SH-SY5Y (cell line): ENCODE data around the gene CPA5.

Experiments
- GATA2 ChIP-seq: IDR thresholded peaks from 2 replicates; pipeline ENCODE4 v1.6.1; 2011; ENCODE audit warnings: mild to moderate bottlenecking, low read depth, low read length
- GATA3 ChIP-seq: IDR thresholded peaks from 2 replicates; pipeline ENCODE4 v1.6.1; 2011; ENCODE audit warnings: low read depth, mild to moderate bottlenecking, low read length, moderate library complexity

The CPA5 gene, protein sequence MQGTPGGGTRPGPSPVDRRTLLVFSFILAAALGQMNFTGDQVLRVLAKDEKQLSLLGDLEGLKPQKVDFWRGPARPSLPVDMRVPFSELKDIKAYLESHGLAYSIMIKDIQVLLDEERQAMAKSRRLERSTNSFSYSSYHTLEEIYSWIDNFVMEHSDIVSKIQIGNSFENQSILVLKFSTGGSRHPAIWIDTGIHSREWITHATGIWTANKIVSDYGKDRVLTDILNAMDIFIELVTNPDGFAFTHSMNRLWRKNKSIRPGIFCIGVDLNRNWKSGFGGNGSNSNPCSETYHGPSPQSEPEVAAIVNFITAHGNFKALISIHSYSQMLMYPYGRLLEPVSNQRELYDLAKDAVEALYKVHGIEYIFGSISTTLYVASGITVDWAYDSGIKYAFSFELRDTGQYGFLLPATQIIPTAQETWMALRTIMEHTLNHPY

DNA sequence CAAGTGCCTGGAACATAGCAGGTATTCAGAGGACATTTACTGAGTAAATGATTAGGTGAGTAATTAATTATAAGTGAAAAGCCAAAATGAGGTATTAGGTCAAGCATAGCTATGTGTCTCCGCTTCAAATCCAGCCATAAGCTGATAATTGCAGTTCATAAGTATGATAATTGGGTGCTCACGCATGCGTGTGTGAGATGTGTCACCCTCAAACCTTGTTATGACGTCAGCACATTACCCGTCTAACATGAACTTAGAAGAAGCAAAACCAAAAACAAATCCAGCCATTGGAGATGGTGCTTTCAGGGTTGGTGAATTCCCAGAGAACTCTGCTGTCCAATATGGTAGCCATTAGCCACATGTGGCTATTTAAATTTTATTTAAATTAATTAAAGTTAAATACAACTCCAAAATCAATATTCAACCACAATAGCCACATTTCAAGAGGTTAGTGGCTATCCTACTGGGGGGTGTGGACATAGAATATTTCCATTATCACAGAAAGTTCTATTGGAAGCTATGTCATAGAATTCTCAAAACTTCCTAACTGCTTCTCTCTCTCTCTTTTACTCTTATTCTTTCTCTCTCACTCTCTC lies at the start of gene CPA5:
Gene CPA5, plus strand, starts transcription at position 546 of the 596 bp plus-strand sequence. CDS start 1,670 bp downstream, outside the sequence.
- TF ChIP-seq GATA2 (no peak), GATA3 (no peak)

- TF ChIP-seq GATA2 (no peak), GATA3 (no peak)
These were observed 48.2 kb upstream of the CPA5 start for GRCh38 chr7:130296221-130296951.

- TF ChIP-seq GATA2 (no peak), GATA3 (no peak)
These were observed 46.7 kb upstream of the CPA5 start for GRCh38 chr7:130297628-130298543.

DNA sequence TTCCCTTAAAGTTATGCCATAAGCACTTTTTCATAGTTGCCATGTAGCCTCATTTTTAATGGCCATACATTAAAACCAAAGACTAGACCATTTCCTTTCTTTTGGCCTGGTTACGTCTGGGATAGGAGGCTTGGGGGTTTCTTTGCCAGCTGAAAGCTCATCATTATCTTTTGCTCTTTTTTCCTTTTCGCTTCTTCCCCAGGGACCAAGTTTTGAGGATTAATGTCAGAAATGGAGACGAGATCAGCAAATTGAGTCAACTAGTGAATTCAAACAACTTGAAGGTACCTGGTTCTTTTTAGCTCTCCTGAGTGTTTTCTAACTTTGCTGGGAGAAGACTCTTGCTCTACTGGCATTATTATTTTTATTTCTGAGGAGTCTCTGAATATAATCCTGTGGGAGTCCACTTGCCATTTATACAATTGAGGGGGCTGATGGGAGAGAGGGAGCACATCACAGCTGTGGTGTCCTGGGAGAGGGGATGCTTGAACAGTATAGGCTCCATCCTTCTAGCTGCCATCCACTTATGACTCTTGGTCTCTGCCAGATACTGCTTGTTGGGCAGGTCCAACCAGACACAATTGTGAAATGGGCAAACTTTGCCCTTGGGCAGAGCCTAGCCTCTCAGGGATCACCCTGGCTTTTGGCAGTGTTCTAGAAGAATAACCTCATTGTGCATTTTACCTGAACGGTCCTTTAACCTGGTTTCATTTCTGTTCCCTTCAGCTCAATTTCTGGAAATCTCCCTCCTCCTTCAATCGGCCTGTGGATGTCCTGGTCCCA lies 45.9 kb upstream of the CPA5 start:
- no peak for TF ChIP-seq GATA2
- TF ChIP-seq GATA3: no peak

- TF ChIP-seq GATA3 (no peak), GATA2 (no peak)
These were observed 44.8 kb upstream of the CPA5 start for GRCh38 chr7:130299866-130300265.

- no peak for TF ChIP-seq GATA2
- no peak for TF ChIP-seq GATA3
These were observed 43.1 kb upstream of the CPA5 start for GRCh38 chr7:130301501-130302020.

GRCh38 chr7:130302649-130303048 lies 42.0 kb upstream of the CPA5 start:
- TF ChIP-seq GATA2 (no peak), GATA3 (no peak)

DNA sequence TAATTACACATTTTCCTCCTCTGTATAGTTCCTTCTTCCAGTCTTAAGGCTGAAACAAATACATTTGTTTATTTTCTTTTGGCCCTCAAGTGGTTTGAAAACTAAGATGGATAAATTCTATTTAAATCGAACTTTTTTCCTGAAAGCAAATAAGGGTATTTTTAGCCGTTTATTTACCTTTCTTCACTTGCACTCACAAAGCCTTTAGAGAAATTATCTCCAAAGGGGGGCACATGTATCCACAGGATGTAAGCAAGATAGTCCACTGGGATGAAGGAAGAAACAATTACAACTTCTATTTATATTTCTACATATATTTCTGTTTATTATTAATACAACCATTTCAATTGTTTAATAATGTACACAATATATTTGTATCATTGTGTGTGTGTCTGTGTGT lies 41.5 kb upstream of the CPA5 start:
- no peak for TF ChIP-seq GATA3
- no peak for TF ChIP-seq GATA2

DNA sequence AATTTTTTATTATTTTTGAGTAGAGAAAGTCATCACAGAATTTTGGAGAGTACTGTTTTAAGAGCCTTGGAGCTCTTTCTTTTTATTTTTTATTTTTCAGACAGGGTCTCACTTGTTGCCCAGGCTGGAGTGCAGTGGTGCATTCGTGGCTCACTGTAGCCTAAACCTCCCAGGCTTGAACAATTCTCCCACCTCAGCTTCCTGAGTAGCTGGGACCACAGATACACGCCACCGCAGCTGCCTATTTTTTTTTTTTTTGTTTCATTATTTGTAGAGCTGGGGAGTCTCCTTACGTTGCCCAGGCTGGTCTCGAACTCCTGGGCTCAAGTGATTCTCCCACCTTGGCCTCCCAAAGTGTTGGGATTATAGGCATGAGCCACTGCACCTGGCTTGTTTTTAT lies 41.1 kb upstream of the CPA5 start:
- TF ChIP-seq GATA3 (no peak), GATA2 (no peak)

- no peak for TF ChIP-seq GATA3
- TF ChIP-seq GATA2: no peak
These were observed 40.6 kb upstream of the CPA5 start for GRCh38 chr7:130303982-130304381.

- TF ChIP-seq GATA2 (no peak), GATA3 (no peak)
These were observed 39.7 kb upstream of the CPA5 start for GRCh38 chr7:130304878-130305277.

GRCh38 chr7:130305433-130306042 lies 39.1 kb upstream of the CPA5 start:
- TF ChIP-seq GATA3: no peak
- TF ChIP-seq GATA2: no peak

- TF ChIP-seq GATA2: no peak
- TF ChIP-seq GATA3: no peak
These were observed 34.6 kb upstream of the CPA5 start for GRCh38 chr7:130309986-130310385.
